Measurements from ENCODE around the gene BEST3.

BEST3 gene

DNA sequence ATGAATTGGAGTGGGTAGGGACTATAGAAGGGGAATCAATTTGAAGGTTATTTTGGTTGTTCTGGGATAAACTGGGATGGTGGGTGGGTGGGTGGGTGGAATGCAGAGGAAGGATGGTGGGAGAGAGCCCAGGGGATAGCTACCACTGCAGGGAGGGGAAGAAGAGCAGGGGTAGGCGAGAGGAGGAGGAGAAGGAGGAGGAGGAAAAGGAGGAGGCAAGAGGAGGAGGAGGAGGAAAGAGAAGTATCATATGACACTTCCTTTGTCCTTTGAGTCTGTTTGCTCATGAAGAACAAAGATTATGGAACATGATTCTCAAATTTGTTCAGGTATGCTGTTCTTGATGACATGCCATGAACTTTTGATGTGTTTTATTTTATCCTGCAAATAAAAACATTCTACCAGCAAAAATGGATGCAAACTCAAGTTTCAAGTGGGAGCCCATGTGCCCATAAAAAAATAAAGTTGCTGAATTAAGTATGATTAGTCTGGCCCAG, 4.1 kb upstream of the BEST3 start:
- no peaks in the 10 kb centered on the region for H3K9me3 Mint-ChIP-seq (ENCODE audit: low read depth)
- no peaks in the 10 kb centered on the region for H3K36me3 Mint-ChIP-seq
- no peak overlapping the region for H3K4me3 Mint-ChIP-seq
- H3K27ac Mint-ChIP-seq = no peak overlapping the region
- no peaks in the 10 kb centered on the region for H3K4me1 Mint-ChIP-seq (ENCODE audit: low read depth)
- peaks cover 19% of the 10 kb centered on the region for H3K27me3 Mint-ChIP-seq

DNA sequence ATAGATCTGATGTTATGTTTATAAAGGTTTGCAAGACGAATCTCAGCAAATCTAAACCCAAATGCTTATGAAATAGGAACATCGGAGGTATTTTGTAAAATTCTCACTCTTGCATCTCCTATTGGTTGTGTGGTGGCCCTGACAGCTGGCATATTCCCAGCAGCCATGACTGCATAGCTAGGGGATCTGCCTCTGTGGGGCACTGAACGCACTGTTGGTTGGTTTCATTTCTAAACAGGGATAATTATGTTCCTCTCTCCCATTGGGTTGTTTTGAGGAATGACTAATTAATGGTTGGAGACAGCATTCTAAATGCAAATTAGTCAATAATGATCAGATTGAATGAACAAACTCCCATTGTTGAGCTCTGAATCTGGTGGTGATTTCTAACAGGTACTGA, 2.7 kb upstream of the BEST3 start:
- H3K27ac Mint-ChIP-seq = no peak overlapping the region
- H3K9me3 Mint-ChIP-seq (ENCODE audit: low read depth) = no peaks in the 10 kb centered on the region
- H3K36me3 Mint-ChIP-seq = no peaks in the 10 kb centered on the region
- no peak overlapping the region for H3K4me3 Mint-ChIP-seq
- peaks cover 10% of the 10 kb centered on the region for H3K27me3 Mint-ChIP-seq
- no peaks in the 10 kb centered on the region for H3K4me1 Mint-ChIP-seq (ENCODE audit: low read depth)

DNA sequence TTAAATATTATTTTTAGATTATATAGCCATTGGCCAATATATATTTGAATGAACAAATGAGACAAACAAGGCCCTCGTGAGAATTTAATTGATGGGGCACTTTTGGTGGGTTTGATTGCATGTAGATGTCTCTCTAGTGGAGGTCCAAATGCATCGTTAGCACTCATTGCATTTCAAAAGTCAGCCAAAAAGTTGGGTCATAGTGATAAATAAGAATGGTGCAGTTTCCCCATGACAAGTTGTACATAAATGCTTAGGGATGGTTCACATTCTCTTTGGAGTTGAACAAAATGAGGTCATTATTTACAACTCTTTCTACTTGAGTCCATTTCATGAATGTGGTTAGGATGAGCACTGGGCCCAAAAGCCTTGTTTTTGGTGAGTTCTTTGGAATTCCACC, 1.0 kb downstream of the BEST3 start:
- Mint-ChIP-seq H3K27me3 (peaks cover 9% of the 10 kb centered on the region), H3K36me3 (no peaks in the 10 kb centered on the region), H3K27ac (no peak overlapping the region), H3K4me1 (ENCODE audit: low read depth) (no peaks in the 10 kb centered on the region), H3K4me3 (no peak overlapping the region), H3K9me3 (ENCODE audit: low read depth) (no peaks in the 10 kb centered on the region)

DNA sequence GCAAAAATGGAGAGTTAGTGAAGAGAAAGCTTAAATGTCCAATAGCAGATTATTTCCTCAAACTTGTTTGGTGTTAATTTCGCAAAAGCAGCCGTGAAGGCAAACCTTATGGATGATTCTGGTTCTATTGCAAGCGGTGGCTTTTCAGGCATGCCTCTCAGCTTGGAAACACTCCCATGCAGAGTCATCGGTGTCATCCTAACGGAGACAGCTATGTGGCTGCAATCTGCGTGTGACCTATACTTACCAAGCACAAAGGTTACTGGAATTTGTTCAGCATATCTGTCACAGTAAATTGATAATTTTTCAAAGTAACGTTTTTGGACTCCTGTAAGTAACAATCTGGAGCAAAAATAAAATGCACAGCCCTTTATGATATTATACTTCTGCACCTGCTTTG, 5.0 kb downstream of the BEST3 start:
- no peak overlapping the region for H3K4me3 Mint-ChIP-seq
- H3K27me3 Mint-ChIP-seq = peaks cover 7% of the 10 kb centered on the region
- H3K9me3 Mint-ChIP-seq (ENCODE audit: low read depth) = no peaks in the 10 kb centered on the region
- no peaks in the 10 kb centered on the region for H3K36me3 Mint-ChIP-seq
- H3K27ac Mint-ChIP-seq = no peak overlapping the region
- H3K4me1 Mint-ChIP-seq (ENCODE audit: low read depth) = peaks cover 5% of the 10 kb centered on the region

DNA sequence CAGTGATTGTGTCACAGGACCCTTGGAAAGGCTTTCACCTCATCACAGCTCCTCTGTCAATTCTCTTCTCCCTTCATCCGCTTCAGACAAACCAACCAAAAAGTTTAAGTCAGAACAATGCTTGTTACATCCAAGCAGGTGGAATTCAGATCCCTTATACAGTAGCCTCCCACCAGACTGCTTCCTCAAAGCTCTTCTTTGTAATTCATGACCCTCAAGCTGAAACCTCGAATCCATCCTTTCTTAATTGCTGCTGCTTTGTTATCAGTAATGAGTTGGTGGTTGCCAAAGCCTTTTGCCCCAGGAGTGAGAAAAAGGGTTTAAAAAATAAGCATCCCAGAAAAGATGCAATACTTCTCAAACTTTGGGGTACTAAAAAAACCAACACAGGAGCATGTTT, 9.5 kb downstream of the BEST3 start:
- Mint-ChIP-seq H3K9me3 (ENCODE audit: low read depth) (no peaks in the 10 kb centered on the region), H3K4me3 (no peak overlapping the region), H3K4me1 (ENCODE audit: low read depth) (peaks cover 5% of the 10 kb centered on the region), H3K27me3 (peaks cover 3% of the 10 kb centered on the region), H3K36me3 (no peaks in the 10 kb centered on the region), H3K27ac (no peak overlapping the region)

DNA sequence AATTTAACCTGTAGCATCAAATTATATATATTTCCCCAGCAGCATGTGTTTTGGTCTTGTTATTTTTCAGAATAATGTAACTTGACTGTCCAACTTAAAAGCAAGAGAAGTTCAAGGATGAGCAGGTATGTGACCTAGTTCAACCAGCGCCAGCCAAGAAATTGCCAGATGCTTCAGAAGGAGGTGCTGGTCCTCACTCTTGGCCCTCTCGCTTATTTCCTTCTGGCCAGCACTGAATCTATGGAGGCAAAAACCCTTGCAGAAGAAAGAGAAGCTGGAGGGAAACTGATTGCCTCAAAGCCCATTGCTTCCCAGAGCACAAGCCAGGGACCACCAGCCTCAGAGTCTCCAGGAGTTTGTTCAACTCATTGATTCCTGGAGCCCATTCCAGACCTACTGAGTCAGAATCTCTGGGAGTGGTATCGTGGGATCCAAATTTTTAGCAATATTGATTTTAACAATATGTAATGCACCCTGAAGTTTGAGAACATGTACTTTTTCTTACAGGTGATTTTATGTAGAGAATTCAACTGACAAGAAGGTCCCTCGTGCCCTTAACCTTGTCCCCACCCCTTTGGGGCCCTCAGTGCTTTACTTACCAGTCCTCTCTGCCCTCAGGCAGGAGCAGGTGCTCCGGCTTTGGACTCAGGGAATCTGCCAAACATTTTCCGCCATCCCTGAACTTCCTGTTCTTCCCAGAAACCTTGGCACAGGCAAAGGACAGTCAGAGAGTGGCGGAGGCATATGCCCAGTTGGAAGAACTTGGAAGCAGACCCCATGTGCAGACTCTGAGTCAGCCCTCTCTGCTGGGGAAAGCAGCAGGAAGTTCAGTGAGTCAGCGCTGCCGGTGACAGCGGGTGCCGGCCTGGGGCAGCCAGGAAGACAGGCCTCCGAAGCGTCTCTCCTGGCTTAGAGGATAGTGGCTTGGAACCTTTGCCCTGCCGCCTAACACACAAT, 10.4 kb downstream of the BEST3 start:
- Mint-ChIP-seq H3K4me3 (no peak overlapping the region), H3K27ac (no peak overlapping the region), H3K4me1 (ENCODE audit: low read depth) (peaks cover 5% of the 10 kb centered on the region), H3K36me3 (no peaks in the 10 kb centered on the region), H3K27me3 (peaks cover 7% of the 10 kb centered on the region), H3K9me3 (ENCODE audit: low read depth) (no peaks in the 10 kb centered on the region)

DNA sequence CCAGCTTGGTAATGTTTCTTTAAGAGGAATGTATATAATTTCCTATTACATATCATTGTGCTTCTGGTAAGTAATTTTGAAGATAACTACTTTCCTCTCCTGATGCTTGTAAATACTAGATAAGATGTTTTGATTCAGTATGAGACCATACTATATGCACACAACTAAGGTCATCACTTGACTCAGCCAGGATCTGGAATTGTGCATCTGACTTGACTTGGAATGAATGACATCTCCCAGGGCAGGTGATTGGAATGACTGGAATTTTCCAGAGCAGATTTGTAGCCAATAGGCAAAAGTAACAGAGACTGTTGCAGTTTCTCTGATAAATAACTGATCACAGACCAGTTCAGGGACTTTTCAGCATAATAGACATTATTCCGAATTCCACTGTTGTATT, 11.1 kb downstream of the BEST3 start:
- peaks cover 7% of the 10 kb centered on the region for H3K27me3 Mint-ChIP-seq
- H3K4me3 Mint-ChIP-seq = no peak overlapping the region
- H3K27ac Mint-ChIP-seq = no peak overlapping the region
- no peaks in the 10 kb centered on the region for H3K9me3 Mint-ChIP-seq (ENCODE audit: low read depth)
- H3K4me1 Mint-ChIP-seq (ENCODE audit: low read depth) = peaks cover 5% of the 10 kb centered on the region
- no peaks in the 10 kb centered on the region for H3K36me3 Mint-ChIP-seq

DNA sequence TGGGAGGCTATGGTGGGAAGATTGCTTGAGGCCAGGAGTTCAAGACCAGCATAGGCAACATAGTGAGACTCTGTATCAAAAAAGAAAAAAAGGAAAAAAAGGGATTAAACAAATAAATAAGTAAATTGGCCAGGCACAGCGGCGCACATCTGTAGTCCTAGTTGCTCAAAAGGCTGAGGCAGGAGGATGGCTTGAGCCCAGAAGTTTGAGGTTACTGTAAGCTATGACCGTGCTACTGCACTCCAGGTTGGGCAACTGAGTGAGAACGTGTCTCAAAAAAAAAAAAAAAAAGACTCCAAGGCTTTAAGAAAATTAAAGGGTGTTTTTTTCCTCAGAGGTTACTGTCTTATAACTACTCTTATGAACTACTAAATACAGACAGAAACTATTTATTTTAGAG, 11.7 kb downstream of the BEST3 start:
- H3K27ac Mint-ChIP-seq = no peak overlapping the region
- peaks cover 8% of the 10 kb centered on the region for H3K27me3 Mint-ChIP-seq
- no peak overlapping the region for H3K4me3 Mint-ChIP-seq
- H3K36me3 Mint-ChIP-seq = no peaks in the 10 kb centered on the region
- peaks cover 5% of the 10 kb centered on the region for H3K4me1 Mint-ChIP-seq (ENCODE audit: low read depth)
- H3K9me3 Mint-ChIP-seq (ENCODE audit: low read depth) = no peaks in the 10 kb centered on the region

DNA sequence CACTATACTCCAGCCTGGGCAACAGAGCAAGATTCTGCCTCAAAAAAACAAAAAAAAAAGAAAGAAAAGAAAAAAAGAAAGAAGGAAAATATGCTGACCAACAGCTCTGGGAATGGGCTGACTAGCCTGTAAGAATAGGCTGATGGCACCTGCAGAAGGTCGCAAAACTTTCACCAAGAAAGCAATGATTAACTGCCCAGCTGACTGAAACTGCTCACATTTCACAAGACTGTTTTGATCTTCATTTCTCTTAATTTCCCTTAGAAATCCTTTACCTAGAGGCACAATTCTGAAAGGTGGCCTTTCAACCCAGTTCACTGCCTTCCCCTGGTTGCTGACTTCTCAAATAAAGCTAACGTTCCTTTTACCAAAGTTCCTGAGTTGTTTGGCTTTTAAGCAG, 12.4 kb downstream of the BEST3 start:
- Mint-ChIP-seq H3K27ac (no peak overlapping the region), H3K27me3 (peaks cover 8% of the 10 kb centered on the region), H3K36me3 (no peaks in the 10 kb centered on the region), H3K9me3 (ENCODE audit: low read depth) (no peaks in the 10 kb centered on the region), H3K4me3 (no peak overlapping the region), H3K4me1 (ENCODE audit: low read depth) (peaks cover 5% of the 10 kb centered on the region)

DNA sequence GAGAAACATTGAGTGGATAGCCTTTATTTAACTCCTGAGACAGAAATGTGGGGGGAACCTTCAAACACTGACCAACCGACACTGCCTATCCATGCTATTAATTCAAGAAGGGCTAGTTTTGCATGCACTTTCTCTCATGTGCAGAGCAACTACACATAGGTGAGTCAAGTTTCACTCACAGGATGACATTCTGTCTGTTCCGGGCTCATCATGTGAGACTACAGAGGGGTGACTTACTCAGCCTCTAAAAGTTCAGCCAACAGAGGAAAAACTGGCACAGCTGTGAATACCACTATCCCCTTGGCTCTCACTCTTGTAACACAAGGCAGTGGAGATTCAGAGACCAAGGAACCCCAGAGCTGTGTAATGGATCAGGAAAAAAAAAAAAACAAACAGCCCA, 13.3 kb downstream of the BEST3 start:
- Mint-ChIP-seq H3K27me3 (peaks cover 8% of the 10 kb centered on the region), H3K4me1 (ENCODE audit: low read depth) (peaks cover 5% of the 10 kb centered on the region), H3K36me3 (no peaks in the 10 kb centered on the region), H3K27ac (no peak overlapping the region), H3K4me3 (no peak overlapping the region), H3K9me3 (ENCODE audit: low read depth) (no peaks in the 10 kb centered on the region)

DNA sequence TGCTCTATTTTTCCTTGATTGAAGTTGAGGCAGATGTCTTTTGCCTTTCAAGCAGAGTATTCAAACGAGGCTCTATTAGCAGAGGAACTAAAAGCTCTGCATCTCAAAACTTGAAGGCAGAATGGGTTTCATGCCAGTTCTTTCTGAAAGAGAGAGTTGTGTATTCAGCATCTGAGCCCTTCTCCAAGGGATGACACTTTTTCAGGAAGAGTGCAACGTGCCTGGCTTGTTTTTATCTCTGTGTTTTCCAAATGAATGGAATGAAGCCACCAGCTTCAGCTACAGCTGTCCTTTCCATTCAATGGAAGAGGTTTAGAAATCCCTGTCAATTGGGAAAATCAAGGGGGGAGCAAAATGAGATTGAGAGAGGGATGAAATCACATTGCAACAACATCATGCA, 14.6 kb downstream of the BEST3 start:
- H3K27ac Mint-ChIP-seq = no peak overlapping the region
- no peaks in the 10 kb centered on the region for H3K36me3 Mint-ChIP-seq
- H3K9me3 Mint-ChIP-seq (ENCODE audit: low read depth) = no peaks in the 10 kb centered on the region
- H3K4me3 Mint-ChIP-seq = no peak overlapping the region
- H3K4me1 Mint-ChIP-seq (ENCODE audit: low read depth) = peaks cover 3% of the 10 kb centered on the region
- H3K27me3 Mint-ChIP-seq = peaks cover 8% of the 10 kb centered on the region

DNA sequence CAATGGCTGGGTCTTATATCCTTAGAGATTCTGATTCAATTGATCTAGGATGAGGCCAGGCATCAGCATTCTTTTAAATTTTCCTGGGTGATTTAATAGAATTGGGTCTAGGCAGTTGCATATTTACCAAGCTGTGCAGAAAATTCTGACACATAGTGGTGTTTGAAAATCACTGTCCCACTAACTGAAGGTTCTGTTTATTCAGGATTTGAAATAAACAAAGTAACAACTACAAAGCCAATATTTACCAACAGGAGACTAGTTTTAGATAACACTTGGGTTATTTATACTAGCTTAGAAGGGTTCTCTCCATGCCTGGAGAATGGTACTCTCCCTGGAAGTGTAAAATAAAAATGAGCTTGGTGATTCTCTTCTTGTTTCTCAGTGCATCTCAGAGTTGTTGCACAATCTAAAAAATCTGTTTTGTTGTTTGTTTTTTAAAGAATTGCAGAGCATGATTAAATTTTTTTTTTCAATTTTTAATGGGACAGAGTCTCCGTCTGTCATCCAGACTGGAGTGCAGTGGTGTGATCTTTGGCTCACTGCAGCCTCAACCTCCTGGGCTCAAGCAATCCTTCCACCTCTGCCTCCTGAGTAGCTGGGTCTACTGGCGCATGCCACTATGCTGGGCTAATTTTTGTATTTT, 16.9 kb downstream of the BEST3 start:
- Mint-ChIP-seq H3K9me3 (ENCODE audit: low read depth) (no peaks in the 10 kb centered on the region), H3K4me3 (no peak overlapping the region), H3K27ac (no peak overlapping the region), H3K36me3 (no peaks in the 10 kb centered on the region), H3K4me1 (ENCODE audit: low read depth) (no peaks in the 10 kb centered on the region), H3K27me3 (peaks cover 8% of the 10 kb centered on the region)

DNA sequence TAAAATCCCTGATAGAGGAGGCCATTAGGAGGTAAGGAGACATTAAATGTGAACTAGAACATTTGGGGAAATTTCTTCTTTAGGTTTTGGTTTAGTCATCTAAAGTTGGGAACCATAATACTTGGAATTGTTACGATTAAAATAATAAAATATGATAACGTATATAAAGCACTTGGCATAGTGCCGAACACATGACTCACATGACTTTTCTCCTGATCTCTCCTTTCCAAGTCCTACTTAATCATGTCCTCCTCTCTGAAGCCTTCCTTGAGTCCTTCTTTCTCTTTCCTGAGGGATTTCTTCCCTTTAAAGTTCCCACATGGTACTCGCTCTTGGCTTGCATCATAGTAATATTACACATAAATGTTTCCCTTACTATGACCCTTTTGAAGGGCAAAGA, 20.0 kb downstream of the BEST3 start:
- Mint-ChIP-seq H3K27me3 (peaks cover 4% of the 10 kb centered on the region), H3K4me3 (no peak overlapping the region), H3K9me3 (ENCODE audit: low read depth) (no peaks in the 10 kb centered on the region), H3K4me1 (ENCODE audit: low read depth) (no peaks in the 10 kb centered on the region), H3K36me3 (no peaks in the 10 kb centered on the region), H3K27ac (no peak overlapping the region)

DNA sequence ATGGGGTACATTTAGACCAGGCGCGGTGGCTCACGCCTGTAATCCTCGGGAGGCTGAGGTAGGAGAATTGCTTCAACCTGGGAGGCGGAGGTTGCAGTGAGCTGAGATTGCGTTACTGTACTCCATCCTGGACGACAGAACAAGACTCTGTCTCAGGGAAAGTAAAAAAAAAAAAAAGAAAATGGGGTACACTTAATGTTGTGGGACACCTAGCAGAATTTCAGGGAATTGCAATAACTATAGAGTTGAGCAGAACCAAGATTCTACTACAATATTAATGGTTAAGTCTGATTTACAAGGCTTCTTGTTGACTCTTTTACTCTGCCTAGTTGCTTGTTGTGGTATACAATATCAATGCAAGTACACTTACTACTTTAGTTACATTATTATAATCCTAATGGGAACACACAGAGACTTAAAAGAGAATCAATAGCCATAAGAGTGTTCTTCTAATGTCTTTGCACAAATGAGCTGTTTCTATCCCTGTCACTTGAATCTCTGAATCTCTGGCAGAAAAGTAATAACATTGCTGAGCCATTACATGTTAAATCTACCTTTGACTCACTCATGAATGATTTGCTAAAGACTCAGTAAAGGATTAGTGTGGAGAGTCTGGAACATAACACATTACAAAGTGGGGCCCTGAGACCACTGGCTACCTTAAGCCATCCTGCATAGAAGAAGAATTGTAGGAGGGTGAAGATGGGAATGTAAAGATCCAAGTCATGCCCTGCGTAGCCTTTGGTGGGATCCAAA, 22.7 kb downstream of the BEST3 start:
- H3K27me3 Mint-ChIP-seq = peaks cover 1% of the 10 kb centered on the region
- no peaks in the 10 kb centered on the region for H3K4me1 Mint-ChIP-seq (ENCODE audit: low read depth)
- H3K9me3 Mint-ChIP-seq (ENCODE audit: low read depth) = no peaks in the 10 kb centered on the region
- no peak overlapping the region for H3K4me3 Mint-ChIP-seq
- H3K36me3 Mint-ChIP-seq = no peaks in the 10 kb centered on the region
- no peak overlapping the region for H3K27ac Mint-ChIP-seq

DNA sequence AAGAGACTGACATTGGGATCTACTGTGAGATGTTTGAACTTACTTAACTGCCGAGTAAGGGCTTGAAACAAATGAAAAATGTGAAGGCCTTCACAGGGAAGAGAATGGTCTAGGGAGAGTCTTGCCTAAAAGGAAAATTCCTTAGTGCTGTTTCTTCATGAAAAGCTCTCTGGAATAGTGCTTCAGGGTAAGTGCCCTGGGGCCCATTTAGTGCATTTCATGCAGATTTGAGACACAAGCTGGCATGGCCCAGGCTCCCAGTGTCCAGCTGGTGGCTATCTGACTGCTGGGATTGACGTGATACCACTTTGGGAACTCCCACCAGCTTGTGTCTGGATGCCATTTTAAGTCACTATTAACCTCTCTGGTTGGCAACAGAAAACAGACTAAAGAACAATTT, 26.9 kb downstream of the BEST3 start:
- Mint-ChIP-seq H3K27me3 (peaks cover 1% of the 10 kb centered on the region), H3K36me3 (no peaks in the 10 kb centered on the region), H3K4me1 (ENCODE audit: low read depth) (no peaks in the 10 kb centered on the region), H3K4me3 (no peak overlapping the region), H3K27ac (no peak overlapping the region), H3K9me3 (ENCODE audit: low read depth) (no peaks in the 10 kb centered on the region)

Measured in activated naive CD8-positive, alpha-beta T cell (primary cell).